K562 (cell line): ENCODE data around the gene SYF2. TPM values are rescaled to one million over a fixed set of nuclear protein-coding genes. Genes with fewer than 3 reads are reported as not detected.

Experiments
- ATAC-seq: fragments of 200-7000 bp; cut with Tn5 transposase; 3 replicates; pipeline ENCODE4 v1.9.1; 2020; ENCODE audit warnings: moderate library complexity
- BruUV-seq: library from RNA; stranded (reverse); fragments of 400-500 nt; replicated peaks from 2 replicates; lab custom pipeline; 2021; lab: Mats Ljungman, UMichigan
- CTCF ChIA-PET: fragments of 300-600 bp; formaldehyde crosslinking; extraction: SDS; loops from one replicate; lab custom pipeline; 2021; ENCODE audit warnings: low intra/inter-chr PET ratio; lab: Yijun Ruan, JAX
- POLR2A ChIA-PET: fragments of 300-600, 350-650 bp; sonication (Branson Sonifier 250); formaldehyde crosslinking; extraction: SDS; loops from one replicate; lab custom pipeline; 2021; ENCODE audit warnings: antibody characterized with exemption, inconsistent platforms; lab: Yijun Ruan, JAX
- DNase-seq, 4 experiments: peaks; one replicate each; pipeline versions ENCODE4 v3.0.0 to v3.0.0-alpha.2; 2011 to 2018; ENCODE audit warnings: low spot score in 3 of 4, mixed read lengths in 3 of 4; ENCODE audit errors: extremely low read depth in 1 of 4
- FAIRE-seq: peaks from 2 replicates; lab custom pipeline; 2011; peaks lifted over from hg19 to GRCh38; lab: Jason Lieb, UNC
- H2AFZ ChIP-seq: 2 replicates; pipeline ENCODE4 v1.6.0; 2011; ENCODE audit warnings: low read depth, low read length, control low read depth, inconsistent platforms
- H3K27ac ChIP-seq: fragments of 200-600 bp; 3 replicates; pipeline ENCODE4 v1.8.0; 2011; ENCODE audit warnings: low read depth, mild to moderate bottlenecking, control low read depth, inconsistent platforms, low read length, moderate library complexity, mixed read lengths; ENCODE audit errors: extremely low read depth
- H3K27me3 ChIP-seq, 2 experiments: fragments of 300-600 bp in 1 of 2; 2 replicates in 1 of 2; 3 replicates in 1 of 2; pipeline versions ENCODE4 v1.6.0 to v1.8.0; 2011; ENCODE audit warnings: inconsistent platforms in 2 of 2, low read length in 2 of 2, mild to moderate bottlenecking in 1 of 2, mixed read lengths in 1 of 2, moderate library complexity in 1 of 2; ENCODE audit not compliant: control insufficient read depth in 2 of 2, insufficient read depth in 2 of 2
- H3K36me3 ChIP-seq: fragments of 300-600 bp; 3 replicates; pipeline ENCODE4 v1.8.0; 2011; ENCODE audit warnings: mild to moderate bottlenecking, low read length, inconsistent platforms; ENCODE audit not compliant: control insufficient read depth, insufficient read depth
- H3K4me1 ChIP-seq, 2 experiments: fragments of 200-600 bp in 1 of 2; replicated peaks in 1 of 2; 2 replicates in 1 of 2; 3 replicates in 1 of 2; pipeline versions ENCODE4 v1.5.1 to v1.8.0; 2011; ENCODE audit warnings: inconsistent platforms in 2 of 2, low read length in 2 of 2, mild to moderate bottlenecking in 1 of 2, mixed read lengths in 1 of 2, moderate library complexity in 1 of 2; ENCODE audit not compliant: control insufficient read depth in 2 of 2, insufficient read depth in 2 of 2
- H3K4me2 ChIP-seq: 2 replicates; pipeline ENCODE4 v1.6.1; 2011; ENCODE audit warnings: low read length, control low read depth, inconsistent platforms, mixed read lengths; ENCODE audit not compliant: insufficient read depth
- H3K4me3 ChIP-seq: fragments of 200-600 bp; sonication (generic), shearing (Covaris generic); 2 replicates; pipeline ENCODE4 v1.5.1; 2016; ENCODE audit warnings: control low read depth, inconsistent platforms
- H3K79me2 ChIP-seq: fragments of 200-600 bp; 3 replicates; pipeline ENCODE4 v1.8.0; 2011; ENCODE audit warnings: low read length, inconsistent platforms; ENCODE audit not compliant: control insufficient read depth, insufficient read depth
- H3K9ac ChIP-seq, 2 experiments: 2 replicates each; pipeline versions ENCODE4 v1.6.0 to v1.6.1; 2011; ENCODE audit warnings: low read depth in 2 of 2, low read length in 2 of 2, control low read depth in 1 of 2, inconsistent platforms in 1 of 2, mild to moderate bottlenecking in 1 of 2, mixed read lengths in 1 of 2; ENCODE audit not compliant: insufficient read depth in 1 of 2
- H3K9me1 ChIP-seq: one replicate; pipeline ENCODE4 v1.6.0; 2011; ENCODE audit warnings: inconsistent platforms, mild to moderate bottlenecking, low read length, moderate library complexity; ENCODE audit not compliant: control insufficient read depth, insufficient read depth
- H3K9me3 ChIP-seq: replicated peaks from 2 replicates; pipeline ENCODE4 v1.5.1; 2011; ENCODE audit warnings: low read depth, low read length, inconsistent platforms; ENCODE audit not compliant: control insufficient read depth, insufficient read depth
- H4K20me1 ChIP-seq: replicated peaks from 2 replicates; pipeline ENCODE4 v1.6.1; 2011; ENCODE audit warnings: low read length, inconsistent platforms, mixed read lengths; ENCODE audit not compliant: control insufficient read depth, insufficient read depth
- ADNP ChIP-seq: fragments of 200-800 bp; sonication (Bioruptor generic); IDR thresholded peaks from 2 replicates; pipeline ENCODE4 v1.6.1; 2016; ENCODE audit warnings: missing genetic modification characterization, missing compliant biosample characterization
- ATF1 ChIP-seq, 2 experiments: fragments of 450-650 bp in 1 of 2; IDR thresholded peaks; 2 replicates each; pipeline ENCODE4 v1.6.1; 2016; ENCODE audit warnings: missing compliant biosample characterization in 1 of 2, missing genetic modification characterization in 1 of 2
- BCOR ChIP-seq: fragments of 450-650 bp; IDR thresholded peaks from 2 replicates; pipeline ENCODE4 v1.6.1; 2016
- BRF1 ChIP-seq: IDR thresholded peaks from 3 replicates; pipeline ENCODE4 v1.6.1; 2011; ENCODE audit warnings: borderline replicate concordance, mild to moderate bottlenecking; ENCODE audit not compliant: insufficient read length; ENCODE audit errors: extremely low read depth
- CREB3 ChIP-seq: fragments of 450-650 bp; conservative IDR thresholded peaks from 2 replicates; pipeline ENCODE4 v1.6.1; 2016; ENCODE audit warnings: missing genetic modification characterization, low read depth, mild to moderate bottlenecking, missing compliant biosample characterization, moderate library complexity
- CREM ChIP-seq: IDR thresholded peaks from 2 replicates; pipeline ENCODE4 v1.6.1; 2014; ENCODE audit warnings: antibody characterized with exemption, low read depth
- DIDO1 ChIP-seq: fragments of 450-650 bp; IDR thresholded peaks from 2 replicates; pipeline ENCODE4 v1.6.1; 2016; ENCODE audit warnings: low read depth, missing biosample characterization, missing genetic modification characterization
- DLX4 ChIP-seq: fragments of 250-450 bp; sonication (Bioruptor Pico); IDR thresholded peaks from 2 replicates; pipeline ENCODE4 v1.6.1; 2021; ENCODE audit warnings: mild to moderate bottlenecking
- DMBX1 ChIP-seq: fragments of 250-450 bp; sonication (Bioruptor Pico); IDR thresholded peaks from 2 replicates; pipeline ENCODE4 v1.8.0; 2022; ENCODE audit warnings: inconsistent platforms, mild to moderate bottlenecking, moderate library complexity, borderline replicate concordance
- HDAC1 ChIP-seq, 2 experiments: fragments of 450-650 bp; IDR thresholded peaks; 2 replicates each; pipeline ENCODE4 v1.6.1; 2016 to 2017; ENCODE audit warnings: inconsistent platforms in 1 of 2, mild to moderate bottlenecking in 1 of 2, moderate library complexity in 1 of 2
- HIVEP1 ChIP-seq: fragments of 250-450 bp; sonication (Bioruptor Pico); IDR thresholded peaks from 2 replicates; pipeline ENCODE4 v1.4.0; 2020; ENCODE audit warnings: mild to moderate bottlenecking
- HMGN3 ChIP-seq: IDR thresholded peaks from 2 replicates; pipeline ENCODE4 v1.6.1; 2011; ENCODE audit warnings: borderline replicate concordance, low read depth, mild to moderate bottlenecking, mixed read lengths, low read length; ENCODE audit not compliant: insufficient read length; ENCODE audit errors: extremely low read depth
- JUNB ChIP-seq: fragments of 450-650 bp; formaldehyde crosslinking; conservative IDR thresholded peaks from 2 replicates; pipeline ENCODE4 v1.4.0; 2020; ENCODE audit warnings: mild to moderate bottlenecking
- LARP7 ChIP-seq: fragments of 450-650 bp; IDR thresholded peaks from 2 replicates; pipeline ENCODE4 v1.6.1; 2016
- MCM5 ChIP-seq: fragments of 450-650 bp; IDR thresholded peaks from 2 replicates; pipeline ENCODE4 v1.6.1; 2016; ENCODE audit warnings: low read depth
- NR4A1 ChIP-seq, 2 experiments: fragments of 250-450 bp in 1 of 2; fragments of 450-650 bp in 1 of 2; sonication (Bioruptor Pico) in 1 of 2; IDR thresholded peaks; 2 replicates each; pipeline versions ENCODE4 v1.4.0 to v1.6.1; 2016 to 2020; ENCODE audit warnings: mild to moderate bottlenecking in 2 of 2, missing compliant biosample characterization in 1 of 2, missing genetic modification characterization in 1 of 2, moderate library complexity in 1 of 2
- SETDB1 ChIP-seq: IDR thresholded peaks from one replicate; pipeline ENCODE4 v1.6.1; 2012; ENCODE audit warnings: low read length, control low read depth, inconsistent platforms
- SIX5 ChIP-seq, 2 experiments: IDR thresholded peaks; 2 replicates each; pipeline ENCODE4 v1.6.1; 2011; ENCODE audit warnings: low read length in 2 of 2, borderline replicate concordance in 1 of 2, low read depth in 1 of 2, mild to moderate bottlenecking in 1 of 2, moderate library complexity in 1 of 2; ENCODE audit not compliant: insufficient read depth in 1 of 2
- SMARCA4 ChIP-seq: fragments of 450-650 bp; IDR thresholded peaks from 2 replicates; pipeline ENCODE4 v1.6.1; 2016
- SRF ChIP-seq, 2 experiments: fragments of 250-450, 450-650 bp in 1 of 2; sonication (Bioruptor Pico) in 1 of 2; sonication (generic) in 1 of 2; formaldehyde crosslinking; IDR thresholded peaks; 2 replicates each; pipeline versions ENCODE4 v1.5.0 to v1.5.1; 2020 to 2022; ENCODE audit warnings: mild to moderate bottlenecking in 1 of 2, missing genetic modification reagents in 1 of 2
- ZEB2 ChIP-seq: fragments of 450-650 bp; IDR thresholded peaks from 2 replicates; pipeline ENCODE4 v1.6.1; 2016
- ZKSCAN8 ChIP-seq: fragments of 200-800 bp; sonication (Bioruptor generic); IDR thresholded peaks from 2 replicates; pipeline ENCODE4 v1.6.1; 2016; ENCODE audit warnings: missing genetic modification characterization, missing compliant biosample characterization
- ZNF354B ChIP-seq: fragments of 250-450 bp; sonication (Bioruptor Pico); IDR thresholded peaks from 2 replicates; pipeline ENCODE4 v1.4.0; 2020
- ZNF41 ChIP-seq: fragments of 250-450 bp; sonication (Bioruptor Pico); conservative IDR thresholded peaks from 2 replicates; pipeline ENCODE4 v1.4.0; 2020; ENCODE audit warnings: mild to moderate bottlenecking
- ZNF717 ChIP-seq: fragments of 250-450 bp; sonication (Bioruptor Pico); IDR thresholded peaks from 2 replicates; pipeline ENCODE4 v1.5.0; 2021
- WGBS: fragments of 100-300 bp; shearing (Covaris generic); methylation state at CpG from one replicate; pipeline ENCODE4 v1.1.6; 2016; ENCODE audit warnings: low coverage, mixed read lengths; ENCODE audit not compliant: insufficient coverage; ENCODE audit errors: missing lambda C conversion rate; 5-methylcytosine and 5-hydroxymethylcytosine counted together
- in situ Hi-C: fragments of 300-500 bp; cut with MboI; formaldehyde crosslinking; loops from 4 replicates; pipeline ENCODE4 v1.15.0; 2018; ENCODE audit warnings: inconsistent platforms, mixed read lengths
- intact Hi-C: fragments of 100-400 bp; cut with micrococcal nuclease; formaldehyde crosslinking; loops from 2 replicates; pipeline ENCODE4 v1.14.2; 2022
- polyA plus RNA-seq, 8 experiments: library from polyadenylated mRNA; depleted of rRNA in 4 of 8; stranded (reverse) in 5 of 8; unstranded in 3 of 8; fragments of >200 nt; fragmentation: Nextera tagmentation in 2 of 8; fragmentation: Illumina TruSeq in 1 of 8; extraction: Ambion mirVana in 2 of 8; extraction: Trizol in 1 of 8; gene quantifications; 2 replicates each; pipeline versions ENCODE4 v1.2.1 to v1.2.3, GENCODE V29; 2011 to 2014; ENCODE audit warnings: inconsistent platforms in 1 of 8, missing spikeins in 1 of 8
- total RNA-seq, 7 experiments: library from RNA; depleted of rRNA in 6 of 7; stranded (reverse); fragments of >200 nt in 6 of 7; fragmentation: Illumina TruSeq in 2 of 7; extraction: Trizol in 2 of 7; gene quantifications; 2 replicates each; pipeline versions ENCODE4 v1.2.1 to v1.2.3, GENCODE V29; 2011 to 2021; ENCODE audit warnings: low replicate concordance in 1 of 7

The SYF2 gene
- total and polyA plus RNA-seq, 9 of the 15 experiments (the other 6 are each of a cell fraction or from before 2014, with no cell fraction given): 20.9 to 69.0 (median 43.2) TPM

GRCh38 chr1:25178917-25179561, 53.3 kb downstream of the SYF2 start:
- Histone ChIP-seq H3K4me1 (peaks cover 0 to 5% of the 10 kb centered on the region in 2 experiments; a peak in 1 of 5 replicates), H3K4me3 (no peak overlapping the region), H4K20me1 (no peaks in the 10 kb centered on the region), H3K9me3 (no peaks in the 10 kb centered on the region), H3K4me2 (no peak overlapping the region), H3K9me1 (no peaks in the 10 kb centered on the region), H3K27me3 (peaks cover 35 to 56% of the 10 kb centered on the region in 2 experiments), H3K27ac (no peak overlapping the region), H3K9ac (no peak overlapping the region), H3K79me2 (no peaks in the 10 kb centered on the region), H2AFZ (no peak overlapping the region), H3K36me3 (no peaks in the 10 kb centered on the region)
- FAIRE-seq: no peak
- in situ Hi-C loops: no loop called here
- ChIA-PET CTCF (no interaction called here), POLR2A (interaction anchor here (0.6 to 1.6 kb wide), 4 partner anchors 11 to 68 kb away, joined by 3 to 4 read pairs (median 4); partner anchors contain the start of genes RSRP1 and SYF2)
- BruUV-seq: no TSS peak
- intact Hi-C loops: no loop called here
- ATAC-seq: no peak
- DNase-seq: peak in 2 of 4 experiments; percentile 7 to 8
- WGBS: 4% methylated on average over 7 of the region's 7 CpGs
- no peak for TF ChIP-seq ZKSCAN8 (CRISPR knock-in tag)
- no peak for TF ChIP-seq LARP7
- TF ChIP-seq SMARCA4: no peak
- TF ChIP-seq ADNP: peak; percentile 76
- no peak for TF ChIP-seq HDAC1 (IDR thresholded peaks at IDR 0.05)
- peak; percentile 72 for TF ChIP-seq BCOR
- TF ChIP-seq CREB3 (tag): no peak
- no peak for TF ChIP-seq SETDB1
- TF ChIP-seq SIX5 (IDR thresholded peaks at IDR 0.05; ENCODE audit: borderline replicate concordance in 1 of 2, insufficient read depth in 1 of 2, low read depth in 1 of 2, low read length in 2 of 2): no peak
- TF ChIP-seq ATF1 (CRISPR knock-in tag; IDR thresholded peaks at IDR 0.05): no peak
- TF ChIP-seq ATF1 (tag; IDR thresholded peaks at IDR 0.05): 0 out of 2 replicates have a peak, but pooled peaks have one; percentile 20
- TF ChIP-seq HIVEP1 (CRISPR knock-in tag): no peak
- no peak for TF ChIP-seq ZNF41
- no peak for TF ChIP-seq HMGN3
- no peak for TF ChIP-seq DLX4
- no peak for TF ChIP-seq DMBX1
- no peak for TF ChIP-seq NR4A1 (CRISPR knock-in tag; IDR thresholded peaks at IDR 0.05)
- TF ChIP-seq NR4A1 (tag; IDR thresholded peaks at IDR 0.05): no peak
- TF ChIP-seq MCM5: no peak
- no peak for TF ChIP-seq SRF (CRISPR knock-in tag; IDR thresholded peaks at IDR 0.05)
- no peak for TF ChIP-seq BRF1
- no peak for TF ChIP-seq CREM
- no peak for TF ChIP-seq JUNB
- TF ChIP-seq ZNF354B (CRISPR knock-in tag): no peak
- no peak for TF ChIP-seq ZNF717
- TF ChIP-seq DIDO1 (tag): no peak
- TF ChIP-seq ZEB2: no peak
